Cardiac muscle cell (in vitro differentiated cells and primary cell): ENCODE data around the gene PLA2G6. TPM values are rescaled to one million over a fixed set of nuclear protein-coding genes. Genes with fewer than 3 reads are reported as not detected.

ENCODE experiments used
- DNase-seq, 2 donors: peaks; one replicate each; pipeline versions ENCODE4 v3.0.0 to v3.0.0-alpha.2; 2010 to 2017; ENCODE audit warnings: low read depth in 1 of 2, low spot score in 1 of 2
- H3K27ac ChIP-seq: fragments of 200-600 bp; sonication (generic); 2 replicates; pipeline ENCODE4 v1.5.1; 2016
- H3K27me3 ChIP-seq: fragments of 200-600 bp; sonication (generic); 2 replicates; pipeline ENCODE4 v1.6.0; 2016; ENCODE audit warnings: control low read depth
- H3K36me3 ChIP-seq: fragments of 200-600 bp; sonication (generic); 2 replicates; pipeline ENCODE4 v1.5.1; 2016; ENCODE audit warnings: control low read depth
- H3K4me1 ChIP-seq: fragments of 200-600 bp; sonication (generic); 2 replicates; pipeline ENCODE4 v1.8.1; 2017; ENCODE audit warnings: low read depth, mild to moderate bottlenecking, mixed run types
- H3K4me3 ChIP-seq: fragments of 200-600 bp; sonication (generic); 2 replicates; pipeline ENCODE4 v1.5.1; 2016; ENCODE audit warnings: mild to moderate bottlenecking
- H3K9me3 ChIP-seq: fragments of 200-600 bp; sonication (generic); 2 replicates; pipeline ENCODE4 v1.5.1; 2017; ENCODE audit warnings: low read depth, mild to moderate bottlenecking, control low read depth
- CTCF ChIP-seq: IDR thresholded peaks from 2 replicates; pipeline ENCODE4 v1.5.1; 2012; ENCODE audit warnings: low read depth, mild to moderate bottlenecking, low read length
- polyA plus RNA-seq: library from polyadenylated mRNA; unstranded; fragments of >200 nt; fragmentation: Nextera tagmentation; extraction: Ambion mirVana; gene quantifications from 2 replicates; pipeline ENCODE4 v1.2.1, GENCODE V29; 2016
- total RNA-seq: library from RNA; depleted of rRNA; stranded (reverse); fragments of >200 nt; gene quantifications from 2 replicates; pipeline ENCODE4 v1.2.3, GENCODE V29; 2016

The PLA2G6 gene
- total and polyA plus RNA-seq, 2 experiments from 2014 or later: 30.9 to 41.5 TPM

GRCh38 chr22:38170469-38170868, 11.2 kb downstream of the PLA2G6 start:
- H3K27me3 ChIP-seq: no peaks in the 10 kb centered on the region
- H3K4me3 ChIP-seq: no peak overlapping the region
- H3K9me3 ChIP-seq: no peaks in the 10 kb centered on the region
- H3K4me1 ChIP-seq: no peaks in the 10 kb centered on the region
- no peak overlapping the region for H3K27ac ChIP-seq
- TF ChIP-seq CTCF: no peak
- no peaks in the 10 kb centered on the region for H3K36me3 ChIP-seq
- DNase-seq: no peak

- no peaks in the 10 kb centered on the region for H3K9me3 ChIP-seq
- H3K4me1 ChIP-seq: peaks cover 9% of the 10 kb centered on the region
- H3K27ac ChIP-seq: no peak overlapping the region
- H3K4me3 ChIP-seq: no peak overlapping the region
- TF ChIP-seq CTCF: no peak
- DNase-seq: no peak
- no peaks in the 10 kb centered on the region for H3K36me3 ChIP-seq
- no peaks in the 10 kb centered on the region for H3K27me3 ChIP-seq
Observed at GRCh38 chr22:38169116-38169515, 12.5 kb downstream of the PLA2G6 start.

GRCh38 chr22:38167988-38168407, 13.6 kb downstream of the PLA2G6 start:
- H3K9me3 ChIP-seq: no peaks in the 10 kb centered on the region
- H3K27ac ChIP-seq: no peak overlapping the region
- no peaks in the 10 kb centered on the region for H3K27me3 ChIP-seq
- no peak for TF ChIP-seq CTCF
- H3K36me3 ChIP-seq: no peaks in the 10 kb centered on the region
- DNase-seq: peak in 1 of 2 donors; percentile 27
- H3K4me3 ChIP-seq: no peak overlapping the region
- peaks cover 20% of the 10 kb centered on the region for H3K4me1 ChIP-seq

- Histone ChIP-seq H3K27me3 (no peaks in the 10 kb centered on the region), H3K4me3 (no peak overlapping the region), H3K9me3 (no peaks in the 10 kb centered on the region), H3K4me1 (peaks cover 21% of the 10 kb centered on the region), H3K36me3 (no peaks in the 10 kb centered on the region), H3K27ac (no peak overlapping the region)
- DNase-seq: no peak
- TF ChIP-seq CTCF: no peak
Observed at GRCh38 chr22:38165922-38166593, 15.6 kb downstream of the PLA2G6 start.

GRCh38 chr22:38164551-38164918, 17.1 kb downstream of the PLA2G6 start:
- peak overlapping the region; percentile 76 for H3K27ac ChIP-seq
- no peaks in the 10 kb centered on the region for H3K9me3 ChIP-seq
- H3K27me3 ChIP-seq: no peaks in the 10 kb centered on the region
- no peaks in the 10 kb centered on the region for H3K36me3 ChIP-seq
- H3K4me3 ChIP-seq: no peak overlapping the region
- no peak for TF ChIP-seq CTCF
- peak in 1 of 2 donors; percentile 28 for DNase-seq
- H3K4me1 ChIP-seq: peaks cover 21% of the 10 kb centered on the region
